GM19452 (cell line): ENCODE data around the gene ARHGAP22.
"Not testable (repeated sequence)": the region's sequence is repeated elsewhere in the genome, so short reads cannot be mapped to it uniquely, and the experiment has no call there.

Experiments
- ATAC-seq: cut with Tn5 transposase; IDR thresholded peaks from one replicate; pipeline ENCODE4 v1.9.1; 2021; ENCODE audit not compliant: unreplicated experiment

The ARHGAP22 gene

GRCh38 chr10:48439581-48440041 lies 165.3 kb downstream of the ARHGAP22 start:
- no peak for ATAC-seq

GRCh38 chr10:48439031-48439430 lies 165.8 kb downstream of the ARHGAP22 start:
- no peak for ATAC-seq

GRCh38 chr10:48437546-48437945 lies 167.3 kb downstream of the ARHGAP22 start:
- ATAC-seq: no peak

- no peak for ATAC-seq
Observed at GRCh38 chr10:48431871-48432270, 173.0 kb downstream of the ARHGAP22 start.

- no peak for ATAC-seq
Observed at GRCh38 chr10:48430402-48430993, 174.4 kb downstream of the ARHGAP22 start.

GRCh38 chr10:48429309-48429708 lies 175.6 kb downstream of the ARHGAP22 start:
- ATAC-seq: no peak

GRCh38 chr10:48428896-48429295 lies 176.0 kb downstream of the ARHGAP22 start:
- ATAC-seq: no peak

- no peak for ATAC-seq
Observed at GRCh38 chr10:48423884-48424283, 181.0 kb downstream of the ARHGAP22 start.

GRCh38 chr10:48421862-48422261 lies 183.0 kb downstream of the ARHGAP22 start:
- ATAC-seq: not testable (repeated sequence)

- ATAC-seq: no peak
Observed at GRCh38 chr10:48419714-48420113, 185.2 kb downstream of the ARHGAP22 start.

GRCh38 chr10:48418189-48418788 lies 186.6 kb downstream of the ARHGAP22 start:
- no peak for ATAC-seq

- ATAC-seq: no peak
Observed at GRCh38 chr10:48417374-48417773, 187.5 kb downstream of the ARHGAP22 start.

GRCh38 chr10:48416584-48417232 lies 188.2 kb downstream of the ARHGAP22 start:
- no peak for ATAC-seq

GRCh38 chr10:48414778-48415177 lies 190.1 kb downstream of the ARHGAP22 start:
- no peak for ATAC-seq

GRCh38 chr10:48414160-48414559 lies 190.7 kb downstream of the ARHGAP22 start:
- no peak for ATAC-seq

GRCh38 chr10:48412933-48413332 lies 191.9 kb downstream of the ARHGAP22 start:
- no peak for ATAC-seq

- ATAC-seq: no peak
Observed at GRCh38 chr10:48412081-48412480, 192.8 kb downstream of the ARHGAP22 start.

- no peak for ATAC-seq
Observed at GRCh38 chr10:48411510-48411909, 193.4 kb downstream of the ARHGAP22 start.

GRCh38 chr10:48410503-48410902 lies 194.4 kb downstream of the ARHGAP22 start:
- ATAC-seq: no peak

GRCh38 chr10:48406658-48407057 lies 198.2 kb downstream of the ARHGAP22 start:
- ATAC-seq: no peak

GRCh38 chr10:48406204-48406603 lies 198.7 kb downstream of the ARHGAP22 start:
- ATAC-seq: no peak

- no peak for ATAC-seq
Observed at GRCh38 chr10:48404646-48405045, 200.2 kb downstream of the ARHGAP22 start.
